Esophagus muscularis mucosa (tissue), 4 donors: ENCODE data around the gene ZNF423. TPM values are rescaled to one million over a fixed set of nuclear protein-coding genes. Genes with fewer than 3 reads are reported as not detected.

ENCODE experiments used
- DNase-seq: peaks from one replicate; pipeline ENCODE4 v3.0.0-alpha.2; 2017; ENCODE audit errors: extremely low spot score
- H3K27ac ChIP-seq, 4 donors: fragments of 200-600 bp; sonication (generic); replicated peaks in 1 of 4; 1 replicate in 3 of 4; 2 replicates in 1 of 4; pipeline ENCODE4 v1.5.1; 2016 to 2019; ENCODE audit warnings: mild to moderate bottlenecking in 1 of 4
- H3K27me3 ChIP-seq, 4 donors: fragments of 200-600 bp; sonication (generic); one replicate each; pipeline versions ENCODE4 v1.5.1 to v1.6.0; 2016 to 2019
- H3K36me3 ChIP-seq, 4 donors: fragments of 200-600 bp; sonication (generic); one replicate each; pipeline ENCODE4 v1.5.1; 2016 to 2019
- H3K4me1 ChIP-seq, 4 donors: fragments of 200-600 bp; sonication (generic); one replicate each; pipeline ENCODE4 v1.5.1; 2016 to 2019
- H3K4me3 ChIP-seq, 4 donors: fragments of 200-600 bp; sonication (generic); 1 replicate in 2 of 4; 2 replicates in 2 of 4; pipeline ENCODE4 v1.5.1; 2016 to 2019; ENCODE audit warnings: mild to moderate bottlenecking in 4 of 4, moderate library complexity in 1 of 4
- H3K9me3 ChIP-seq, 4 donors: fragments of 200-600 bp; sonication (generic); 1 replicate in 3 of 4; 2 replicates in 1 of 4; pipeline ENCODE4 v1.5.1; 2016 to 2019
- EP300 ChIP-seq: sonication (generic); formaldehyde crosslinking; IDR thresholded peaks from one replicate; pipeline ENCODE4 v1.6.1; 2017; ENCODE audit warnings: antibody characterized with exemption
- POLR2A ChIP-seq: fragments of 450-650 bp; IDR thresholded peaks from one replicate; pipeline ENCODE4 v1.6.1; 2017; ENCODE audit warnings: antibody characterized with exemption, moderate library complexity, mild to moderate bottlenecking, low read depth
- POLR2AphosphoS5 ChIP-seq, 2 donors: sonication (generic); formaldehyde crosslinking; IDR thresholded peaks; one replicate each; pipeline ENCODE4 v1.6.1; 2017; ENCODE audit warnings: antibody characterized with exemption in 2 of 2
- WGBS: methylation state at CpG from one replicate; pipeline ENCODE4 v1.1.5; 2018; 5-methylcytosine and 5-hydroxymethylcytosine counted together
- intact Hi-C: fragments of 100-400 bp; cut with DNase I; formaldehyde crosslinking; loops from one replicate; pipeline ENCODE4 v1.15.1; 2023
- total RNA-seq, 4 donors: library from RNA; depleted of rRNA; stranded (reverse); fragments of >200 nt; gene quantifications; one replicate each; pipeline versions ENCODE4 v1.1.0 to v1.2.1, GENCODE V29; 2016
- TF ChIP-seq, protein P1 (sequence below), 3 experiments: fragments of 200-600 bp in 2 of 3; fragments of 450-650 bp in 1 of 3; sonication (generic) in 2 of 3; IDR thresholded peaks; one replicate each; pipeline ENCODE4 v1.5.1; 2017 to 2019; ENCODE audit warnings: antibody characterized with exemption in 3 of 3, mild to moderate bottlenecking in 2 of 3, moderate library complexity in 1 of 3

ZNF423 gene
- total RNA-seq, 4 donors from 2014 or later, result 8.7 to 22.5 (median 10.3) TPM

GRCh38 chr16:49455991-49456745 lies 399.7 kb downstream of the ZNF423 start:
- DNase-seq, result no peak
- H3K9me3 ChIP-seq, result no peaks in the 10 kb centered on the region
- H3K4me3 ChIP-seq, result no peak overlapping the region
- no peaks in the 10 kb centered on the region for H3K36me3 ChIP-seq
- TF ChIP-seq EP300 (no peak), POLR2A (no peak), POLR2AphosphoS5 (IDR thresholded peaks at IDR 0.05) (no peak)
- TF ChIP-seq, protein P1, sequence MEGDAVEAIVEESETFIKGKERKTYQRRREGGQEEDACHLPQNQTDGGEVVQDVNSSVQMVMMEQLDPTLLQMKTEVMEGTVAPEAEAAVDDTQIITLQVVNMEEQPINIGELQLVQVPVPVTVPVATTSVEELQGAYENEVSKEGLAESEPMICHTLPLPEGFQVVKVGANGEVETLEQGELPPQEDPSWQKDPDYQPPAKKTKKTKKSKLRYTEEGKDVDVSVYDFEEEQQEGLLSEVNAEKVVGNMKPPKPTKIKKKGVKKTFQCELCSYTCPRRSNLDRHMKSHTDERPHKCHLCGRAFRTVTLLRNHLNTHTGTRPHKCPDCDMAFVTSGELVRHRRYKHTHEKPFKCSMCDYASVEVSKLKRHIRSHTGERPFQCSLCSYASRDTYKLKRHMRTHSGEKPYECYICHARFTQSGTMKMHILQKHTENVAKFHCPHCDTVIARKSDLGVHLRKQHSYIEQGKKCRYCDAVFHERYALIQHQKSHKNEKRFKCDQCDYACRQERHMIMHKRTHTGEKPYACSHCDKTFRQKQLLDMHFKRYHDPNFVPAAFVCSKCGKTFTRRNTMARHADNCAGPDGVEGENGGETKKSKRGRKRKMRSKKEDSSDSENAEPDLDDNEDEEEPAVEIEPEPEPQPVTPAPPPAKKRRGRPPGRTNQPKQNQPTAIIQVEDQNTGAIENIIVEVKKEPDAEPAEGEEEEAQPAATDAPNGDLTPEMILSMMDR (IDR thresholded peaks at IDR 0.05), result no peak
- intact Hi-C loops, result no loop called here
- peaks cover 0 to 10% (median 0%) of the 10 kb centered on the region in 4 donors for H3K27me3 ChIP-seq
- 83% methylated on average over 7 of the region's 8 CpGs for WGBS
- H3K4me1 ChIP-seq, result no peaks in the 10 kb centered on the region
- no peak overlapping the region for H3K27ac ChIP-seq

DNA sequence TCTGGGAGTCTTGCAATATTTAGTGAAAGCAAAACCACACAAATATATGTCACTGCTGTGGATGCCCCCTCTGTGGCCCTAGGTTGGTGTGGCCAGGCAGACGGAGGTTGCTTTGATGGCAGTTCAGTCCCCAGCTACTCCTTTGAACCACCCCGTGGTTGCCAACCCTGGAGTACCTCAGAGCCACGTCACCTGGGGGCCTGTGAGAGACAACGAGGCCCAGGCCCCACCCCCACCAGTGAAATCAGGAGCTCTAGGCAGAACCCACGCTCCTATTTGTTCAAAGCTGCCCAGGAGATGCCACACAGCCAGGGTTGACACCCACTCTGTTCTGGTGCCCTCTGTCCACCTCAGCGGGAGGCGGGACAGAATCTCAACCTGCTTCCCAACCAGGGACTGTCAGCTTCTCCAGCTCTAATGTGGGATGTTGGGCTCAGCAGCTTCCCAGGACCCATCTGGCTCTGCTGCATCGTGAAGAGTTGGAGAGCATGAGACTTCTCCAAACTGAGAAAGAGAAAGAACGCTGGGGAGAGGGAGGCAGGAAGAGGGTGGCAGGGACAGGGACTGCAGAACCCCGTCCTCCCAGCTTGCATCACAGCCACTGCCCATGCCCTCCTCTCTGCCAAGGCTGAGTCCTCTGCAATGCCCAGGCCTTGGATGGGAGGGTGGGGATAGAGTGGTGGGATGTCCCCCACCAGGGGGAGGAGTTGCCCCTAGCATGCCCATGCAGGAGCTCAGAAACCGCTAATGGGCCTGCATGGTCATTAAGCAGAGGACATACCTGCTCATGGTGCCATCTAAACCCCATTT lies 400.5 kb downstream of the ZNF423 start:
- peaks cover 0 to 10% (median 0%) of the 10 kb centered on the region in 4 donors for H3K27me3 ChIP-seq
- H3K9me3 ChIP-seq, result no peaks in the 10 kb centered on the region
- no peak overlapping the region for H3K27ac ChIP-seq
- DNase-seq, result no peak
- WGBS, result 97% methylated on average over 5 of the region's 11 CpGs
- no peaks in the 10 kb centered on the region for H3K4me1 ChIP-seq
- H3K4me3 ChIP-seq, result no peak overlapping the region
- intact Hi-C loops, result no loop called here
- no peaks in the 10 kb centered on the region for H3K36me3 ChIP-seq
- TF ChIP-seq EP300, result no peak
- TF ChIP-seq, protein P1 (IDR thresholded peaks at IDR 0.05), result no peak
- TF ChIP-seq POLR2A, result no peak
- TF ChIP-seq POLR2AphosphoS5 (IDR thresholded peaks at IDR 0.05), result no peak

- H3K9me3 ChIP-seq, result no peaks in the 10 kb centered on the region
- H3K4me1 ChIP-seq, result no peaks in the 10 kb centered on the region
- H3K36me3 ChIP-seq, result no peaks in the 10 kb centered on the region
- TF ChIP-seq, protein P1 (IDR thresholded peaks at IDR 0.05), result no peak
- no peak for TF ChIP-seq EP300
- TF ChIP-seq POLR2AphosphoS5 (IDR thresholded peaks at IDR 0.05), result no peak
- TF ChIP-seq POLR2A, result no peak
- H3K27ac ChIP-seq, result no peak overlapping the region
- WGBS, result 93% methylated on average over 9 of the region's 12 CpGs
- no peak for DNase-seq
- H3K27me3 ChIP-seq, result peaks cover 0 to 10% (median 0%) of the 10 kb centered on the region in 4 donors
- H3K4me3 ChIP-seq, result no peak overlapping the region
- intact Hi-C loops, result no loop called here
These were observed 401.3 kb downstream of the ZNF423 start for GRCh38 chr16:49454426-49455180.

- Histone ChIP-seq H3K9me3 (no peaks in the 10 kb centered on the region), H3K4me3 (no peak overlapping the region), H3K27ac (no peak overlapping the region), H3K27me3 (peaks cover 0 to 10% (median 0%) of the 10 kb centered on the region in 4 donors), H3K4me1 (no peaks in the 10 kb centered on the region), H3K36me3 (no peaks in the 10 kb centered on the region)
- no peak for DNase-seq
- intact Hi-C loops, result no loop called here
- whole genome bisulfite sequencing, result 98% methylated on average over 5 of the region's 5 CpGs
- no peak for TF ChIP-seq POLR2A
- no peak for TF ChIP-seq EP300
- no peak for TF ChIP-seq POLR2AphosphoS5 (IDR thresholded peaks at IDR 0.05)
- TF ChIP-seq, protein P1 (IDR thresholded peaks at IDR 0.05), result no peak
These were observed 401.9 kb downstream of the ZNF423 start for GRCh38 chr16:49453983-49454382.
